GM19328 (cell line): ENCODE results near the gene CFAP107.

Source experiments
- ATAC-seq: cut with Tn5 transposase; IDR thresholded peaks from one replicate; pipeline ENCODE4 v1.9.1; 2021; ENCODE audit warnings: mild to moderate bottlenecking, moderate library complexity; ENCODE audit not compliant: unreplicated experiment

The CFAP107 gene

DNA sequence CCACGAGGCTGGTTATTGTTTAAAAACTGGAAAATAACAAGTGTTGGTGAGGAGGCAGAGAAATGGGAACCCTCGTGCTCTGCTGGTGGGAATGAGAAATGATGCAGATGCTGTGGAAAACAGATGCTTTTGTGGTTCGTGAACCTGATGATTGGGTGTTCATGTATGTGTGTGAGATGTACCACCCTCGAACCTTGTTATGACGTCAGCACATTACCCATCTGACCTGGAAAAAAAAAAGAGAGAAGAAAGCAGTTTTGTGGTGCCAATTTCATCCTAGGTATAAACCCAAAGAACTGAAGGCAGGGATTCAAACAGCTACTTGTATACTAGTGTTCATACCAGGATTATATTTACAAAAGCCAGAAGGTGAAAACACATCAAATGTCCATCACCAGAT, 6.4 kb upstream of the CFAP107 start:
- ATAC-seq, result no peak

GRCh38 chr1:12741946-12742345, 4.1 kb upstream of the CFAP107 start:
- no peak for ATAC-seq

DNA sequence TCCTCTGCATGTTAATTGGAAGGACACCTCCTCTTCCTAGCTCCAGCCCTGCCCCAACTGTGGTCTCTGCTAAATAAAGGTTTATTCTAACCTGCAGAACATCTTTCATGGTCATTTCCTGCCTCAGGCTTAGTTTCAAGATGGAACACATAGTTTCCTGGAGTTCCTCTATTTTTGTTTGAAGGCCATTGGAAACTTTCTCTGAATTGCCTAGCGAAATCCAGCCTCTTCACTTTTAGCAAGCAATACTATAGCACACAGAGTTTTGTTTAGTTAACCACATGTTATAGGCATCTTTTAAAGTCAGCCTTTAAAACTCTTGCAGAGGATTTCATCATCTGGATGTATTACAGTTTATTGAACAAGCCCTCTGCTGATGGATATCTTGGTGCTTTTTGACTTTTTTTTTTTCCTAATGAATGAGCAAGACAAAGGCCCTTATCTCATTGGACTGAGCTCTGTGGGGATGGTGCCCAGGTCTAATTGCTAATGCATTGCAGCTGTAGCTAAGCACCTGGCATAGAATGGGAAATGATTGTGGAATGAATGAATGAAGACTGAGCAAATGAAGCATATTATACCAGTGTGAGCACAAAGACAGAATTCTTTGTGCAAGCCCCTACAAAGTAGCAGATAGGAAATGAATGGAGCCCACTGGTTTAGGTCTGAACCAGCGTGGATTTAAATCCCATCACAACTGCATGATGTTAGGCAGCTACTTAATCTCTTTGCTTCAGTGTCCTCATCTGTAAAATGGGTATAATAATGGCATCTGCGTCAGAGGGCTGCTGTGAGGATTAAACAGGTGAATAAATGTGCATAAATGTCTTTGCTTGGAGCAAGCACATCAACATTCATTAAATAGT, 641 bp upstream of the CFAP107 start:
- no peak for ATAC-seq

DNA sequence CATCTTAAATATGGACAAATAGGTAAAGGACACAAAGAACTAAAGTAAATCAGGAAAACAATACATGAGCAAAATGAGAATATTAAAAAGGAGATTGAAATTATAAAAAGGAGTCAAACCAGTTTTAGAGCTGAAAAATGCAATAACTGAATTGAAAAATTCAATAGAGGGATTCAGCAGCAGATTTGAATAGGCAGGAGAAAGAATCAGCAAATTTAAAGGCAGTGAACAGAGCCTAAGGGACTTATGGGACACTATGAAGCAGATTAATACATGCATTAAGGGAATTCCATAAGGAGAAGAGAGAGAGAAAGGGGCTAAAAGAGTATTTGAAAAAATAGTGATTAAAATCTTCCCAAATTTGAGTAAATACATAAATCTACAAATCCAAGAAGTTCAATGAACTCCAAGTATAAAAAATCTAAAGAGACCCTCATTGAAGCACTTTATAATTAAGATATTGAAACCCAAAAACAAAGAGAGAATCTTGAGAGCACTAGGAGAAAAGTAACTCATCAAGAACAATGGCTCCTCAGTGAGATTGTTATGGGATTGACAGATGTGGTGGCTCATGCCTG, 2.9 kb downstream of the CFAP107 start:
- ATAC-seq, result no peak

DNA sequence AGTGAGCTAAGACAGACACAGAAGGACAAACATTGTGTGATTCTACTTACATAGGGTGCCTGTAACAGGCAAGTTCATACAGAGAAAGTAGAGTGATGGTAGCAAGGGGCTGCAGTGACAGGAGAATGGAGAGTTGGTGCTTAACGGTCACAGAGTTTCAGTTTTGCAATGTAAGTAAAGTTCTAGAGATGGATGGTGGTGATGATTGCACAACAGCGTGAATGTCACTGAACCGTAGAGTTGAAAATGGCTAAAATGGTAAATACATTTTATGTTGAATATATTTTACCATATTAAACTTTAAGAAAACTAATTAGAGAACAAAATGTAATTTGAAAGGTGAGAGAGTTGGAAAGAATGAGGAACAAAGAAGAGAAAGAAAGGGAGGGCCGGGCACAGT, 8.7 kb downstream of the CFAP107 start:
- no peak for ATAC-seq

DNA sequence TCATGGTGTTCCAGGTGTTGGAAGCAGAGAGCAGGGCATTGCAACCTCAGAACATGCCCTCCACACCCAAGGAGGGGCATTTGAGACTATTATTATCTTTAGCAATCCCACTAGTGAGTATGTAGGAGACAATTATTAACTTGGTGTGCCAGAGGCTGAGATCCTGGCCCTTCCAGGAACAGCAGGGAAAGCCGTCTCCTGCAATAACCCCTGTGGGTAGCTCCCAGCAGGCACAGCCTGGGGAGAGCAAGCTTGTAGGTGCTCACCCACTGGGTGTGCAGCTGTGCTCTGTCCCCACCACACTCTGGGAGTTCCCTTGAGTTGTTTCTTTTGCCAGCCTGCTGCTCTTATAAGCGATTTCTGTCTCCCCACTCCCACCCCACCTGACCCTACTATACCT, 10.3 kb downstream of the CFAP107 start:
- ATAC-seq, result no peak

- no peak for ATAC-seq
Observed at GRCh38 chr1:12756768-12757413, 10.9 kb downstream of the CFAP107 start.

DNA sequence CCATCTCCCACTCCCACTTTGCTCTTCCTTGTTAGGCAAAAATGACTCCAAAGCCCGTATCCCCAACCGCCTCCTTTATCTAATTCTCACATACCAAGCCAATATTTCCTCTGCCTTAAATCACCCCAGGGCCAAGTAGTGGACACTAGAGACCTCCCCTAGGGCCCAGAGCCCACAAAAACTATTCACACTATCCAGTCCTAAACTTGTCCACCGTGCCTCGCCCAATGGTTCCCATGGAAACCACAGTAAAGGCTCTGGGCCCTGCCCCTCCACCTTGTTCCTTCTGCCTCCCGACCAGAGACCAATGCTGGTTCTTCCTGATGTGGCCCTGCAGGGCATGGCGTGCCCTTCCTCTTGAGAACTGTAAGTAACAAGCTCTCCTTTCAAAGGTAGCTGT, 11.8 kb downstream of the CFAP107 start:
- no peak for ATAC-seq

DNA sequence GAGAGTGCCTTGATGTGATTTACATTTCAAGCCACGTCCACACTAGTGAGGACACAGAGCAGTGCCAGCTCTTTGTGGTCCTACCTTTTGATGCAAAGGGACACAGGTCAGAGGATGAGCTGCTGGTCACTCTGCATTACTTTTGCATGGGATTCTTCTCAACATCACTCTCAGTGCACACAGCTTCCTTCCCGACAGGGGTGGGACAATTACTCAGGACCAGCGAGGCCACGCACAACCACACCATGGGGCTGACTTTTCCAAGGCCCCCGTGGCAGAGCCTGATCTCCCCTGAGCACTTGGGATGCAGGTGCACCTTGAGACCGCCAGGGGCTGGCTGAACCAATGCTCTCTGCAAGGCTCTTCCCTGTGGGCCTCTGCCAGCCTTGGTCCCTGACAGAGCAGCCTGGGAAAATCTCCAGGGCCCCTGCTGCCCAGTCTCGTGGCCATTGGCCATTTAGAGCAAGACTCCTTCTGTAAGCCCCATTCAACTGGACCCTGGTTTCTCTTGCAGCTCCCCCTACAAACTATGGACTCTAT, 14.3 kb downstream of the CFAP107 start:
- no peak for ATAC-seq

- no peak for ATAC-seq
Observed at GRCh38 chr1:12761781-12762180, 15.8 kb downstream of the CFAP107 start.

DNA sequence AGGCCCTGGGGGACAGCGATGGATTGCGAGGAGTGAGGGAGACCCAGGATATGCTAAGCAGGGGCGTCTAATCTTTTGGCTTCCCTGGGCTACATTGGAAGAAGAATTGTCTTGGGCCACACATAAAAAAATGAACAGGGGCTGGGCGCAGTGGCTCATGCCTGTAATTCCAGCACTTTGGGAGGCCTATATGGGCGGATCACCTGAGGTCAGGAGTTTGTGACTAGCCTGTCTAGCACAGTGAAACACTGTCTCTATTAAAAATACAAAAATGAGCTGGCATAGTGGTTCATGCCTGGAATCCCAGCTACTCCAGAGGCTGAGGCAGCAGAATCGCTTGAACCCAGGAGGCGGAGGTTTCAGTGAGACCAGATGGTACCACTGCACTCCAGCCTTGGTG, 16.8 kb downstream of the CFAP107 start:
- ATAC-seq, result no peak

- no peak for ATAC-seq
Observed at GRCh38 chr1:12763479-12763878, 17.5 kb downstream of the CFAP107 start.

DNA sequence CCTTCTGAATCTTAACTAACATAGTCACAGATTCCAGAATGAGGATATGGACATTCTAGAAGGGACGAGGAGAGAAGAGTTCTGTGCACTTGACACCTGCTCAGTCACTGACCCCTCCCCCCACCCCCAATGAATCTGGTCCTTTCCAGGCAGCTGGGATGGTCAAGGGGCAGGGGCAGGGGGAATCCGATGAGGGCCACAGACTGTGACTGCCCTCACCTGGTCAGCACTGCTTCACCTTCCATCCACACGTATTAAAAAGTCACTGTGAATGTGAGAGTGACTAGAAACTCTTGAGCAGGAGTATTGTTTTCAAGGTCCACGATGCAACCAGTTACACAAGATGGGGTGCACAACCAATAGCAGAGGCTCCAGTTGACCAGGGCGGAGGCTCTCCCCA, 18.0 kb downstream of the CFAP107 start:
- no peak for ATAC-seq

DNA sequence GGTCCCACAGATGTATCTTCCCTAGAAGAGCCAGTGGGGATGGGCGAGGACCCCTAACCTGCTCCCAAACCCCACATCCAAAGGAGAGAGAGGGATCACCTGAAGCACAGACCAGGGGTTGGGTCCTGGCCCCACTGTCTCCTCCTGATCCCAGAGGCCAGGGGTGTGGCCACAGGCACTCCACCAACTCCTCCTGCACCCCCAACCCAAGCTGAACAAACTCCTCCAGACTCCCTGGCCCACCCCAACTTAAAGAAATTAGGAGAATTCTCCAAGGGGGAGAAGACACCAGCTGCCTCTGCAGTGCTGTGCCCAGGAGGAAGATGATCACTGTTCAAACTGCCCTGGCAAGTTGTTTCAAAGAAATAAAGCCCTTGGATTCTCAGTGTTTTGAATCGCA, 23.0 kb downstream of the CFAP107 start:
- no peak for ATAC-seq

DNA sequence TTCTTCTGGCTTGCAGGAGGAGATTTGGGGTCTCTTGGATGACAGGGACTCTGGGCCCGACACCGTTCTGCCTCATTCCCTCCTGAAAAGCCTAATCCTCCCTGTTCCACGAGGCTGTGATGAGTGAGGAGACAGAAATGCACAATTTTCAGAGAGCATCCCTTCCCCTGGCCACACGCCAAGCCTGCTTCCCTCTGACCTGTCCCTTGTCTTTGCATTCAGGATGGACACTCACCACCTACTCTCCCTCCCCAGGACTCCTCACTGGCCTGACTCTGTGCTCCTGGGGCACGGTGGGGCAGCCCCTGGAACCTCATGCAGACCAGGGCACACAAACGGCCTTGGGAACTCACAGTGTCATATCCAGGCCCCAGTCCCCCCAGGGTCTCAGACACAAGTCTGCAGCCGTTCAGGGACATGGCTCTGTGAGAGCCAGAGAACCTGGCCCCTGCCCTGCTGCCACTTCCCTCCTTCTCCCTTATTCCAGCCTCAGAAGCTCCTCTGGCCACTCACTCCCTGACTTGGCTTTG, 24.0 kb downstream of the CFAP107 start:
- no peak for ATAC-seq

GRCh38 chr1:12770620-12771019, 24.6 kb downstream of the CFAP107 start:
- ATAC-seq, result no peak

DNA sequence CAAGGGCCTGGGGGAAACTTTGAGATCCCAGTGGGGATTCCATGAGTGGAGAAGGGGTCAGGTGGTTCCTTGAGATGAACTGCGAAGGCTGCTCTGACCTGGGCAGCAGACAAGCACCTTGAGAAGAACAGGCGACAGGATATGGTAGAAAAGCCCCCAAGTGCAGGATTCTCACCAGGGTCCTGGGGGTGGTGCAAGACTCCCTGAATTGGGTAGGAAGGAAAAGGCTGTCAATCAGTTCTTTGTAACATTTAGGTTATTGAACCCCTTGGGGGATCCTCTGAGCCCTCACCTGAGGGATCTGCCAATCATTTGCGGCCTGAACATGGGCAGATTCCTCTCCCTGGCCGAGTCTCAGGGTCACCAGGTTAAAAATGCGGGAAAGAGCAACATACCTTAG, 25.2 kb downstream of the CFAP107 start:
- no peak for ATAC-seq

DNA sequence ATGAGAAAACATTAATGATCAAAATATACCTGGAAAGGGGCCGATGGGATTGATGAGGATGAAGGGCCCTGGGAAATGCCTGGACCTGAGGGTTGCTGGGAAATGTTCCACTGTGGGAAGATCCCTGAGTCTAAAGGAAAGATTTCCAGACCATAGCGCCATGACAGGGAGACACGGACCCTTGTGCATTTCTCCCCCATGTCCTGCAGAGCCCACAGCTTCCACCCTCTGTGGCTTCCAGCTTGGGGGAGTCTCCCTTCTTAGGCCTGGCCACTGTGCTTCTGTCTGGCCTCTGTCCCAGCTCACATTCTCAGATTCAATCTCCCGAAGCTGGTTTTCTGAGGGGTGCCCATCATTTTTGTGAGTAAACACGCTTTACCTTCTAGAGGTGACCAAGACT, 26.5 kb downstream of the CFAP107 start:
- no peak for ATAC-seq

- no peak for ATAC-seq
Observed at GRCh38 chr1:12773438-12773837, 27.4 kb downstream of the CFAP107 start, which contains the start of gene PRAMEF12. Gene PRAMEF12, plus strand, starts transcription at chr1:12773738. Its CDS starts 1,130 bp downstream, at chr1:12774868.

DNA sequence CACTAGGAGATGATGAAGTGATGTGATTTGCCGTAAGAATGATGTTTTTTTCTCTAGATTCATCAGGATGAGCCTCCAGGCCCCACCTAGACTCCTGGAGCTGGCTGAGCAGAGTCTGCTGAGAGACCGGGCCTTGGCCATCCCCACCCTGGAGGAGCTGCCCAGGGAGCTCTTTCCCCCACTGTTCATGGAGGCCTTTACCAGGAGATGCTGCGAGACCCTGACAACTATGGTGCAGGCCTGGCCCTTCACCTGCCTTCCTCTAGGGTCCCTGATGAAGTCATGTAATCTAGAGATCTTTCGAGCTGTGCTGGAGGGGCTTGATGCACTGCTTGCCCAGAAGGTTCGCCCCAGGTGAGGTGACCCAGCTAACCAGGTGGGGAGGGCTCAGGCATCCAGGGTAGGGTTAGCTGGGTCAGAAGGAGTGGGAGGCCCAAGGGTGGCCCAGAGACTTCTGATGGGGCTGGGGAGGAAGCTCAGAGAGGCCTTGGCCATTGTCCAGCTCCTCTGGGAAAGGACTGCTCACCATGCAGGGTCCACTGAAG, 28.9 kb downstream of the CFAP107 start:
- no peak for ATAC-seq

DNA sequence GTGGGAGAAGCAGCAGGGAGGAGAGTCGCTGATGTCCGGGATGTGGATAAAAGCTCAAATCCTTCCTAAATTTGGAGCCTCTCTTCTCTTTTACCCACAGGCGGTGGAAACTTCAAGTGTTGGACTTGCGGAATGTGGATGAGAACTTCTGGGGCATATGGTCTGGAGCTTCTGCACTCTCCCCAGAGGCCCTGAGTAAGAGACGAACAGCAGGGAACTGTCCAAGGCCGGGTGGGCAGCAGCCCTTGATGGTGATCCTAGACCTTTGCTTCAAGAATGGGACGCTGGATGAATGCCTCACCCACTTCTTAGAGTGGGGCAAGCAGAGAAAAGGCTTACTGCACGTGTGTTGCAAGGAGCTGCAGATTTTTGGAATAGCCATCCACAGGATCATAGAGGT, 29.4 kb downstream of the CFAP107 start:
- ATAC-seq, result no peak
